GM21723 (cell line): ENCODE data around the gene GFAP.

Experiments used
- ATAC-seq: cut with Tn5 transposase; IDR thresholded peaks from one replicate; pipeline ENCODE4 v1.9.1; 2021; ENCODE audit warnings: mild to moderate bottlenecking, moderate library complexity; ENCODE audit not compliant: unreplicated experiment

Gene GFAP

GRCh38 chr17:44867841-44868240 is 47.5 kb downstream of the GFAP start:
- ATAC-seq: no peak

DNA sequence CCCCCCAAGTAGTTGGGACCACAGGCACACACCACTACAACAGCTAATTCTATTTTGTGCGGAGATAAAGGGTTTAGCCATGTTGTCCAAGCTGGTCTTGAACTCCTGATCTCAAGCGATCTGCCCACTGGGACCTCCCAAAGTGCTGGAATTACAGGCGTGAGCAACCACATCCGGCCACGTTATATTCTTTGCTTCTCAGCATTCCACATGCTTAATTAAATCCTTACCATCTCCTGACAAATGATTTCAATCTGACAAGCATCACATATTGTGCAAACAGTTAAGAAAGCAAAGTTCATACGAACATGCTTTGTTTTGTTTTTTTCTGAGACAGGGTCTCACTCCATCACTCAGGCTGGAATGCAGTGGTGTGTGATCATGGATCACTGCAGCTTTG is 49.4 kb downstream of the GFAP start:
- ATAC-seq: no peak

- no peak for ATAC-seq
These were observed 50.1 kb downstream of the GFAP start for GRCh38 chr17:44865231-44865660.

DNA sequence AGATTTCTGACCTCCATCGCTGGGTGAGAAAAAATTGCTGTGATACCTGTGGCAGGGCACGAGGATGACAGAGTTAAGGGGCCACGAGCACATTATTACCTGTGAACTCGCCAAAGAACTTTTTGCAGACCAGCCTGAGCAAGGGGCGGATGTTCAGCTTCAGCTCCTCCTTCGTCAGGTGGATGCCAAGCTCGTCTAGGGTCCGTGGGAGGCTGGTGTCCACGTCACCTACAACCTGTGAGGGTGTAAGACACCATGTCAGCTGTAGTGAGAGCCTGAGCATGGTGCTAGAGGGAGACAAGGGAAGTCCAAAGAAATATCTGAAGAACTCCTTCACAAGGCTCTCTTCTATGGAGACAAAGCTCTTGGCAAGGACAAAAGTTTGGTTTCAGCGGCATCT is 50.5 kb downstream of the GFAP start:
- ATAC-seq: no peak

GRCh38 chr17:44863061-44863918 is 52.0 kb downstream of the GFAP start:
- ATAC-seq: no peak

DNA sequence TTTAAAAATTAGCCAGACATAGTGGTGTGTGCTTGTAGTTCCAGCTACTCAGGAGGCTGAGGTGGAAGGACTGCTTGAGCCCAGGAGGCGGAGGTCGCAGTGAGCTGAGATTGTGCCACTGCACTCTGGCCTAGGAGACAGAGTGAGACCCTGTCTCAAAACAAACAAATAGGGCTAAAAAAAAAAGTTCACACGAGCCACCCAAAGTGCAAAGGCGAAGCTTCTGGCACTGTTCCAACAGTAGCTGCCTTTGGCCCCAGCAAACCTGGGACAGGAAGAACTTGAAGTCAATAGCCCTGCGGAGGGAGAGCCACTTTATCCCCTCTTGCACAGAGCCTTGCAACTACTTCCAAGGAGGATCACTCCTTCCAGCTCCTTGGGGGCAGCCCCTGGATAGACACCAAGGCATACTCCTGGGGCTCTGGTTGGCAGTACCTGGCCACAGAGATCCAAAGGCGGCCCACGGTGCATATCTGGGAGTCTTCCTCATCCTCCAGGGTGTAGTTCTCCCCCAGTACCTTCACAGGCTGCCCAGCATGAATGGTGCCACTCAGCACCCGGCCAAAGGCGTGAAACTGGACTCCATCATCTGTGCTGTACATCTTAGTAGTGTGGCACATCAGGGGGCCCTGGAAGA is 52.9 kb downstream of the GFAP start:
- ATAC-seq: no peak

GRCh38 chr17:44859701-44860100 is 55.6 kb downstream of the GFAP start:
- no peak for ATAC-seq

GRCh38 chr17:44854192-44854591 is 61.1 kb downstream of the GFAP start:
- ATAC-seq: no peak
